GM21528 (cell line): ENCODE data around the gene OR10A4.
"Not testable (repeated sequence)": the region's sequence is repeated elsewhere in the genome, so short reads cannot be mapped to it uniquely, and the experiment has no call there.

Experiments
- ATAC-seq: cut with Tn5 transposase; IDR thresholded peaks from one replicate; pipeline ENCODE4 v1.9.1; 2021; ENCODE audit warnings: mild to moderate bottlenecking, moderate library complexity; ENCODE audit not compliant: unreplicated experiment, low FRiP score

The OR10A4 gene

DNA sequence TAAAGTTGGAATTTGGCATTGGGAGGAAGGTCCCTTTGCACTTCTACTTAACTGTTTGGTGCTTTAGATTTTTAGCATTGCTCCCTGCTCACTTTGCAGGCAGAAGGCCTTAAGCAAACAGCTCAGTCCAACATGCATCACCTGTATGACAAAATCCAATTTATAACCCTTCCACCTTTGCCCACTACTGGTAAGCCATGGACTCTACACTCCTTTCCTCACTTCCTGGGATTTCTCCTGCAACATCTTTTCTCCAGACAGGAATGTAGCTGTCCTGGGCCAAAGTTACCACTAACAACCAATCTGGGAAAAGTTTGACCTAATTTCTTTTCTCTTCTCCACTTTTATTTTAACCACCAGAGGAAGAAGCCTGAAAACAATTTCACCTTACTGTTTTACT lies 17.7 kb downstream of the OR10A4 start:
- ATAC-seq, result no peak

DNA sequence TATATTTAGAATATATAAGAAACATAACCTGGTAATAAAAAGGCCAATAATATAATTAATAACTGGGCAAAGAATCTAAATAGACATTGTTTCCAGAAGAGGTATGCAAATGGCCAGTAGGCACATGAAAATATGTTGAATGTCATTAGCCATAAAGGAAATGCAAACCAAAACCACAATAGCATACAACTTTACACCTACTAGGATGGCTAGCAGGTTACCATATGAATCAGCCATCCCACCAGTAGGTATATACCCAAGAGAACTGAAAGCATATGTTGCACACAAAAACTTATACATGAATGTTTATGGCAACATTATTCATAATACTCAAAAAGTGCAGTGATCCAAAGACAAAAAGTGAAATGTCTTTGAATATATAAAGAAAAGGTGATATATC lies 18.6 kb downstream of the OR10A4 start:
- peak; percentile 83 for ATAC-seq

DNA sequence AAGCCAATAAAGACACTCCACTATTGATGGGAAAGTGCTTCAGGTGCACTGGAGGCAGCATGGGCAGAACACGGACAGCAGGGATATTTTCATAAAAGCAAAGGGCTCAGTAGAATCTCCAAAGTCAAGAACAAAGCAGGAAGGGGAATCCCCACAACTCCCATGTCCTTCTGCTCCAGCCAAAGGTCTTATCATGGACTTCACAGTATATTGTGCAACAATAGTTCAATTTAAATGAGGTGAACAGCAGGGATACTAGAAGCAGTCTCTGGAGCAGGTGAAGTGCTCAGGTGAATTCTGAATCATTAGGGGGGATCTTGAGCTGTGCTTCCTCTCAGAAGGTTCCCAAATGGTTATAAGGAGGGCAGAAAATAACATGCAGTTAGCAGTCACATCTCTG lies 22.5 kb downstream of the OR10A4 start:
- no peak for ATAC-seq

DNA sequence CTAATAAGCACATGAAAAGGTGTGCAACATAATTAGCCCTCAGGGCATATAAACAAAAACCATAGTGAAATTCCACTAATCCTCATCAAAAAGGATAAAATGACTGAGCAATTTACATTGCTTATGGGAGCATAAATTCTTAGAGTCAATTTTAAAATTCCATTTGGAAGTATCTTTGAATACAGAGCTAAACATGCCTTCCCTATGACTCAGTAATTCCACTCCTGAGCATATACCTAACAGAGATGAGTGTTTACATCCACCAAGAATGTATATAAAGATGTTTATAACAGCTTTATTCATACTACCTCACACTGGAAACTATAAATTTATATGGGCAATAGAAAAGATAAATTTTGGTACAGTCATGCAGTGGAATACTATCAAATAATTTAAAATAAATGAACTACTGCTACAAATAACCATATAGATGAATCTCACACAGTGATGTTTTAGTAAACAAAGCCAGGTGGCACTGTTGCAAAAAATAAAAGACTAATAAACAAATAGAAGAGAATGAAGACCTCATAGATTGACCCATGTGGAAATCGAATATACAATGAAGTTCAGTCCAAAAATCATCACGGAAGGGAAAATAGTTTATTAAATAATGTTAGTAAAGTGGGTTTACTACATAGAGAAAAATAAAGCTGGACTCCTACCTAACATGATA lies 24.0 kb downstream of the OR10A4 start:
- no peak for ATAC-seq

DNA sequence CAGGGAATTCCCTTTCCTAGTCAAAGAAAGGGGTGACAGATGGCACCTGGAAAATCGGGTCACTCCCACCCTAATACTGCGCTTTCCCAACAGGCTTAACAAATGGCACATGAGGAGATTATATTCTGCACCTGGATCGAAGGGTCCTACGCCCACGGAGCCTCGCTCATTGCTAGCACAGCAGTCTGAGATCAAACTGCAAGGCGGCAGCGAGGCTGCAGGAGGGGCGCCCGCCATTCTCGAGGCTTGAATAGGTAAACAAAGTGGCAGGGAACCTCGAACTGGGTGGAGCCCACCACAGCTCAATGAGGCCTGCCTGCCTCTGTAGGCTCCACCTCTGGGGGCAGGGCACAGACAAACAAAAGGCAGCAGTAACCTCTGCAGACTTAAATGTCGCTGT lies 28.4 kb downstream of the OR10A4 start:
- ATAC-seq, result not testable (repeated sequence)

DNA sequence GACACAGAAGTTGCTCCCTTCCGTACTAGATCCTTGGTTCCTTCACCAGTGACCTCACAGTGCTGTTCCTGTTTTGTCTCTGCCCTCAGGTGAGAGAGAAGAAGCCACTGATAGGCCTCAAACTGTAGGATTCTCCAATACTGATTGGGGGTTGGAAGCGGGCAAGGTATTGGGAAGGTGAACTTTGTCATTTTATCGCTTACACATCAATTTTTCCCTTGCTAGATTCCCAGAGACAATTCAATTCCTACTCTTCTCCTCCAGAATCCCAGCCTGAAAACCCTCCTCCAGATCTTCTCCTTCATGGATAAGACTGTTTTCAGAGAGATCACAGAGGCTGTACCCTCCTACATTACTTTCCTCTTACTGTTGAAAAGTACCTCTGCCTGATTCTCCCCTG lies 35.0 kb downstream of the OR10A4 start:
- ATAC-seq, result no peak

DNA sequence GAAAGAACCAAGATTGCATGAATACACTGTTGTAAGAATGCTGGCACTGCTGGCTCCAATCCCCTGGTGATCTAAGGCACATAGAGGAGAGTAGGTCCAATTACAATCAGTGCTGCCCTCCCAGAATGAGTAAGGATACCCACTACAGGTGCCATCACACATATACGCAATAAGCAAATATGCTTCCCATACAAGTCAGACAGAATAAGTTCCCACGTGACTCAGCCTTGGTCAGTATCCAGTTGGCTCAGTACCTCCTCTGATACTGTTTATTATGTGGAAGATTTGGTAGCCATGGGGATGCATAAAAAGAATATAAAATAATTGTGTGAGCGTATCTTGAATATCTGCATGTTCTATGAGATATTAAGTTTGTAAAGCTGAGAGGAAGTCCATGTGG lies 35.5 kb downstream of the OR10A4 start:
- ATAC-seq, result no peak

DNA sequence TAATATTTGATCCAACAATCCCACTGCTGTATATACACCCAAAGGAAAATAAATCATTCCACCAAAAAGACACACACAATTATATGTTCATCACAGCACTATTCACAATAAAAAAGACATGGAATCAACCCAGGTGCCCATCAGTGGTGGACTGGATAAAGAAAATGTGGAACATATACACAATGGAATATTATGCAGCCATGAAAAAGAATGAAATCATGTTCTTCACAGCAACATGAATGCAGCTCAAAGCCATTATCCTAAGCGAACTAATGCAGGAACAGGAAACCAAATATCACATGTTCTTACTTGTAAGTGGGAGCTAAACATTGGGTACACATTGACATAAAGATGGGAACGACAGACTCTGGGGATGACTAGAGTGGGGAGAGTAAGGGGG lies 43.3 kb downstream of the OR10A4 start:
- no peak for ATAC-seq

DNA sequence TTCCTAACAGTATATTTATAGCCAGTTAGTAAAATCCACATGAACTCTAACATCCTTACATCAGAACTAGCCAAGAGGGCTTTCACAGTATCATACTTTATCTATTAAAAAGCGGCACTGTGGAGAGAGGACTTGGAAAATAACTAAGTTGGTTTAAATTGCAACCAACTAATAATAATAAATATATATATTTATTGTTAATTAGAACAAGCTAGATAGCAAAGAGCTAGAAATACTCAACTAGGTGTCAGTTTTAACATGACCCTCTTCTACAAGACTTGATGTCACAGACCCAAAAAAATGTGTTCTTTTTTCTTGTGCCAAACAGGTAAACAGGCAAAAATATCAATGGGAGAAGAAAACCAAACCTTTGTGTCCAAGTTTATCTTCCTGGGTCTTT lies 44.3 kb downstream of the OR10A4 start, which contains the start of gene OR2D3:
Gene OR2D3 (plus strand): TSS at position 301 of the 400 bp plus-strand sequence. CDS start 0 bp downstream, at position 301.
- no peak for ATAC-seq

DNA sequence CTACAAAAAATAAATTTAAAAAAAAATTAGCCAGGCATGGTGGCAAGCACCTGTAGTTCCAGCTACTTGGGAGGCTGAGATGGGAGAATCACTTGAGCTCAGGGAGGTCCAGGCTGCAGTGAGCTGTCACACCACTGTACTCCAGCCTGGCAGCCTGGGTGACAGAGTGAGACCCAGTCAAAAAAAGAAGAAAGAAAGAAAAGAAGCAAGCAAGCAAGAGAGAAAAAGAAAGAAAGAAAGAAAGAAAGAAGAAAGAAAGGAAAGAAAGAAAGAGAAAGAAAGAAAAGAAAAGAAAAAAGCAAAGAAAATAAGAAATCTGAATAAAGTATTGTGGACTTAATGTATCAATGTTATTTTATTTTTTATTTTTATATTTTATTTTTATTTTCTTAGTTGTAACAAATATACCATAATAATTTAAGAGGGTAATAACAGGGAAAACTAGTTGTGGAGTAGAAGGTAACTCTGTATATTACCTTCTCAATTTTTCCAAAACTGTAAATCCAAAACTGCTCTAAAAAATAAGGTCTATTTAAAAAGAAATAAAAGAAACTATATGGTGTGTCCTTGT lies 48.7 kb downstream of the OR10A4 start:
- ATAC-seq, result no peak

DNA sequence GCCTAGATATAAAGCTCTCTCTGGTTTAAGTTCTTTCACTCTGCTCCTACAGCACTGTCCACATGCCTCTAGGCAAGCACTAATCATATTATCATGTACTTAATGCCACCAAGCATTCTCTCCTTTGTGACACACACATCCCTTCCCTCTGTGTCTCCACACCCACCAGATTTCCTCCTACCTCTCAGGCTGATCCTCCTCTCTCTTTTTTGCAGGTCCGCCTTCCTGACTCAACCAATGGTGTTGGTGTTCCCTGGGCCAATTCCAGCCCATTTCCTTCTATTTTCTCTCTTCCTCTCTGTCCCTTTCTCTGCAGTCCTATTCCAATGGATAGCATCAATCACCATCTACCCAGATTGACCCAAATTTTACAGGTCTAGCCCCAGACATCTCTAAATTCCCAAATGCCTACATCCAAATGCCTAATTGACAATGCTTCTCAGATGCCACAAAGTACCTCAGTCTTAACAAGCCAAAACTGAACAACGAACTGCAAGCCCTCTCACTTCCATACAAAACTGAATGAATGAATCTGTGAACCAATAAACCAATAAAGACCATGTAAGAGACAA lies 49.3 kb downstream of the OR10A4 start:
- peak; percentile 17 for ATAC-seq

DNA sequence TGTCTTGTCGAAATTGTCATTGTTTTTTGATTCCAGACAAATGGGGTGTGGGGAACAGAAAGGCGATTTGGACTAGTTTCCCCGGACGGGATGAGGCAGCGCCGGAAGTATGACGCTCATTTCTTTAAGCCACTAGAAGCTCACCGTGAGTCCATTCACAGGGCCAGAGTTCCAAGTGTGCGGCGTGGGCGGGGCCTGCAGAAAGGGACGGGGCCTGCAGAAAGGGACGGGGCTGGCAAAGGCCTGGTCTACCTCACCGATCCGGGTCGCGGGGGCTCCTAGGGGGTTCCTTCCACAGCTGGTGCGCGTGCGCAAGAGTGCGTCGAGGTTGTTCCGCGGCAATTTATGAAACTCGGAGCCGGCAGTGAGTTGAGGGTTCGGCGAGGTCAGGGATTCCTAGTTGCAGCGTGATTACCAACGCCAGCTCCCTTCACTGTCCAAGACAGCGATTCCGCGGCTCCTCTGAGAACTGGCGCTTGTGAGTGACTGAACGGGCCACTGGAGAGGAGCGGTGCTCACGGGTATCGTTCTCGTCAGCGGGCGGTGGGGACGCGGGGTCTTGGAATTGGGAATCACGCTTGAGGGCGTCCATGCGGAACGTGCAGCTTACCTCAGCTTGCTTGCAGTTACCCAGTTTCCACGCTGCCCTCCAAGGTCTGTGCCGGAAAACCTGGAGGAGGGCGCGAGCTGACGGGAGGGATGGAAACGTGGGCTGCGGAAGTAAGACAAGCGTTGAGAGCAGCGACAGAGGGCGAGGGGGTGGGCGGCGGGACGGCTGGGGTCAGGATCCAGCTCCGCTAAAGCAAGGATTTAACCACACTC lies 50.0 kb downstream of the OR10A4 start, which contains the start of gene ZNF215:
Gene ZNF215 (plus strand): TSS at position 219 of the 822 bp plus-strand sequence. CDS start 5,847 bp downstream, outside the sequence.
- ATAC-seq, result peak; percentile 60

DNA sequence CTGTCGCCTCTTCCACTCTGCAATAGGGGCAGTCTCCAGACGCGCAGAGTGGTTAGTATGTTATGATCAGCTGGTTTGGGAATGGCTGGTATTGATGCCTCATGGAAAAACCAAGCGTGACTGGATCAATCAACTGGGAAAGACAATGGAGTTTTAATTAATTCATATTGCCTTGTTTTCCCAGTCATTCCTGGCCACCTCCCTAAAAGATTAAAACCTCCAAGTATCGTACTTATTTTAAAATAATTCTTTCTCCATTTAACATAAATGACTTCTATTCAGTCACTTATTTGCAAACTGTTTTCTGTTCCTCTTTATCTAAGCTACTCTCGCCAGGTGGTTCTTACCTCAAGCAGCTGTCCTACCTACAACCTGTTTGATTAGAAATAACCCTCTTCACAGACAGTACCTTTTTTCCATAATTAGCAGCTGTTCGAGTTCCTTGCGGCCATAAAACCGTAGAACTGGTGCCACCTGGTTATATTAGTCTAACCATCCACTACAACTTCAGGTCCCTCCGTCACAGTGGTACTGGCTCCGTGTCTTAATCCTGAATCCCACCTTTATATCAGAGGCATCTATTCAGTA lies 50.7 kb downstream of the OR10A4 start:
- peak; percentile 73 for ATAC-seq
